ENCODE results near the gene PRTN3.

The PRTN3 gene

DNA sequence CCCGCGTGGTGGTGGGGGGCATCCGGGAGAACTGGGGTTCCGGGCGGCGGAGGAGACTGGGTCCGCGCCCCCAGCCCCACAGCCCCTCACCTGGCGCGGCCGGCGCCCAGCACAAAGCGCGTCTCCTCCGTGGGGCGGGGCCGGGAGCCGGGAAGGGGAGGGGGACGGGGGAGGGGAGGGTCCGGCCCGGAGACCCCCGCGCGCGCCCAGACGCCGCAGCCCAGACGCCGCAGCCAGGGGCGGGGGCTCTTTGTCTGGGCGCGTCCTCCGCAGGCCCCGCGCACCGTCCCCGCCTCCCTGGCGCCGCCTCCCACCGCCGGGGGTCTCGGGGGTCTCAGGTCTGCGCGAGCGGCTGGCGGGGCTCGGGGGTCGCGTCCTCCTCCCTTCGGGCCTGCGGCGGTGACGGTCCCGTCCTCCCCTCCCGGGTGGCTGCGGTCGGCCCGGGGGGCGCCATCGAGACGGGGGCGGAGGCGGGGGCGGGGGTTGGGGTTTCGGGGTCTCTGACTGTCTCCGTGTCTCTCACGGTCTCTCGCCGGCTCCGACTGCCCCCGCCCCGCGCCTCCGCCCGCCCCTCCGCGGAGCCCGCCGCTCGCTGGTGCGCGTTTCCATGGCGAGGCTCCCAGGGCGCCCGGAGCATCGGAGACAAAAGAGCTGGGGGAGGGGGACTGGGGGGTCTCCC lies 18.8 kb upstream of the PRTN3 start, which contains the start of gene PLPPR3:
Gene PLPPR3, minus strand, starts transcription at position 131 of the 679 bp plus-strand sequence. CDS start 396 bp downstream, outside the sequence.
- TF ChIP-seq, protein P1, sequence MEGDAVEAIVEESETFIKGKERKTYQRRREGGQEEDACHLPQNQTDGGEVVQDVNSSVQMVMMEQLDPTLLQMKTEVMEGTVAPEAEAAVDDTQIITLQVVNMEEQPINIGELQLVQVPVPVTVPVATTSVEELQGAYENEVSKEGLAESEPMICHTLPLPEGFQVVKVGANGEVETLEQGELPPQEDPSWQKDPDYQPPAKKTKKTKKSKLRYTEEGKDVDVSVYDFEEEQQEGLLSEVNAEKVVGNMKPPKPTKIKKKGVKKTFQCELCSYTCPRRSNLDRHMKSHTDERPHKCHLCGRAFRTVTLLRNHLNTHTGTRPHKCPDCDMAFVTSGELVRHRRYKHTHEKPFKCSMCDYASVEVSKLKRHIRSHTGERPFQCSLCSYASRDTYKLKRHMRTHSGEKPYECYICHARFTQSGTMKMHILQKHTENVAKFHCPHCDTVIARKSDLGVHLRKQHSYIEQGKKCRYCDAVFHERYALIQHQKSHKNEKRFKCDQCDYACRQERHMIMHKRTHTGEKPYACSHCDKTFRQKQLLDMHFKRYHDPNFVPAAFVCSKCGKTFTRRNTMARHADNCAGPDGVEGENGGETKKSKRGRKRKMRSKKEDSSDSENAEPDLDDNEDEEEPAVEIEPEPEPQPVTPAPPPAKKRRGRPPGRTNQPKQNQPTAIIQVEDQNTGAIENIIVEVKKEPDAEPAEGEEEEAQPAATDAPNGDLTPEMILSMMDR (IDR thresholded peaks at IDR 0.05; ENCODE audit: low read depth, low read length, missing control alignments): no peak
- DNase-seq (ENCODE audit: low read depth): no peak
- H3K4me3 ChIP-seq (ENCODE audit: low read depth, low read length): no peak within 1 kb of the TSS

DNA sequence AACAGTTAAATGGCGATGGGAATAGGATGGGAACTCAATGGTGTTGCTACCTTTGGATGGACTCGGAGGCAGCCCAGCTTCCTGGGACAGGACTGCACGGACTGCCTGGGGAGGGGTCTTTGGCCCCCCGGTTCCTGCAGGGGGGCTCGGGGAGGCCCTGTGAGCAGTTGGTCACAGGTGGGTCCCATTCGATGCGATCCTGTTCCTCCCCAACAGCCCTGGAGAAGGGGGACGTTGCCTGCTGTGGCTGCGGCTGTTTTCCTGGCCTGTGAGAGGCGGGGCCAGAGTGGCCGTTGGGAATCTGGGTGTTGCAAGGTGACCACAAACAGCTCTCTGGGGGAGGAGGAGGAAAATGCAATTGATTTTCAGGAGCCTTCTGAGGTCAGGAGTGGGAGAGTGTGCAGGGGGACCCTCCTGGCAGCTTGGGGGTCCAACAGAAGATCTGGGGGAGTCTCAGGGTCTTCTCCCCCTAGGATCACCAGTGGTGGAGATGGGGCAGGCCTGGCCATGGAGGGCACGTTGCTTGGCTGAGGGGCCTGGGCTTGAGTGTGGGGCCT lies 17.2 kb upstream of the PRTN3 start:
- TF ChIP-seq, protein P1 (IDR thresholded peaks at IDR 0.05; ENCODE audit: low read depth, low read length, missing control alignments): no peak
- no peak for DNase-seq (ENCODE audit: low read depth)

DNA sequence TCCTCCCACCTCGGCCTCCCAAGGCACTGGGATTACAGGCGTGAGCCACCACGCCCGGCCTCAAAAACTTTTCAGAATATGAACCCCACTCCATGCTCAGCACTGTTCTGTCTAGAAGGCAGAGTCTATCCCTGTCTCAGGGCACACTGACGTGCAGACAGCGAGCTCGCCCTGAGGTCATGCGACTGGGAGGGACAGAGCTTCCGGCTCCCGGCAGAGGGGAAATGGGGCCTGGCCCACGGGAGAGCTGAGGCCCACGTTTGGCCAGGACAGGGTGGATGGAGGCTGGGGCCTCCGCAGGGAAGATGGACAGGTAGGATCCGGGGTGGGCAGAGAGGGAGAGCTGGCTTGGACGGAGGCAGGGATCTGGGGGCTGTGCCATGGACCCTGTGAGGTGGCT lies 15.9 kb upstream of the PRTN3 start:
- TF ChIP-seq, protein P1 (IDR thresholded peaks at IDR 0.05; ENCODE audit: low read depth, low read length, missing control alignments): no peak
- no peak overlapping the region for H3K4me3 ChIP-seq (ENCODE audit: low read depth, low read length)
- no peak for DNase-seq (ENCODE audit: low read depth)

More for the DNA sequence above, 17.2 kb upstream of the PRTN3 start:
- no peak overlapping the region for H3K4me3 ChIP-seq (ENCODE audit: low read depth, low read length)

DNA sequence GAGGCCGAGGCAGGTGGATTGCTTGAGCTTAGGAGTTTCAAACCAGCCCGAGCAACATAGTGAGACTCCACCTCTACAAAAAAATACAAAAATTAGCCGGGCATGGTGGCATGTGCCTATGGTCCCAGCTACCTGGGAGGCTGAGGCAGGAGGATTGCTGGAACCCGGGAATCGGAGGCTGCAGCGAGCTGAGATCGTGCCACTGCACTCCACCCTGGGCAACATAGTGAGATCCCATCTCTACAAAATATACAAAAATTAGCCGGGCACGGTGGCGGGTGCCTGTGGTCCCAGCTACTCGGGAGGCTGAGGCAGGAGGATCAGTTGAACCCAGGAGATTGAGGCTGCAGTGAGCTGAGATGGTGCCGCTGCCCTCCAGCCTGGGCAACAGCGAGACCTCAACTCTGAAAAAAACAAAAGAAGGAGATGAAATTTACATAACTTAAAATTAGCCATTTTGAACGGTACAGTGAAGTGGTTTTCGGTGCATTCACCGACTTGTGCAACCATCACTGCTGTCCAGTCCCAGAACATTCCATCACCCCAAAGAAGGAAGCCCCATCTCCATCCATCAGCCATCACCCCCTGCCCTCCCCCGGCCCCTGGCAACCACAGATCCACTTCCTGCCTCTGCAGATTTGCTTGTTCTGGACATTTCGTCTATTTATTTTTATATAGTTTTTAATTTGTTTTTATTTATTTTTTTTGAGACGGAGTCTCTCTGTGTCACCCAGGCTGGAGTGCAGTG lies 14.7 kb upstream of the PRTN3 start:
- TF ChIP-seq, protein P1 (IDR thresholded peaks at IDR 0.05; ENCODE audit: low read depth, low read length, missing control alignments): no peak
- no peak overlapping the region for H3K4me3 ChIP-seq (ENCODE audit: low read depth, low read length)
- no peak for DNase-seq (ENCODE audit: low read depth)

DNA sequence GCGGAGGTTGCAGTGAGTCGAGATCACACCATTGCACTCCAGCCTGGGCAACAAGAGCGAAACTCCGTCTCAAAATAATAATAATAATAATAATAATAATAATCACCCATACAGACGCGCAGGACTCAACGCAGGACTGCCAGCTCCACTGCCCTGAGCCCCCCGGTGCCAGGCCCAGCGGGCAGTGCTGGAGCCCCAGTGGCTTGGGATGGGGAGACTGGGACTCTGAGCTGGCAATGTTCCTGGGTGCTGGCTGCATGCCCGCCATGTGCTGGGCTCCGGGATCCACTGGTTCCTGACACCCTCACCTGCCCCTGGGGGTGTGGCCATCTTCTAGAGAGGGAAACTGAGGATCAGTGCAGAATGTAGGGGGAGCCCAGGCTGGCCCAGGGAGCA lies 13.5 kb upstream of the PRTN3 start:
- TF ChIP-seq, protein P1 (IDR thresholded peaks at IDR 0.05; ENCODE audit: low read depth, low read length, missing control alignments): no peak
- no peak for DNase-seq (ENCODE audit: low read depth)
- no peak overlapping the region for H3K4me3 ChIP-seq (ENCODE audit: low read depth, low read length)

DNA sequence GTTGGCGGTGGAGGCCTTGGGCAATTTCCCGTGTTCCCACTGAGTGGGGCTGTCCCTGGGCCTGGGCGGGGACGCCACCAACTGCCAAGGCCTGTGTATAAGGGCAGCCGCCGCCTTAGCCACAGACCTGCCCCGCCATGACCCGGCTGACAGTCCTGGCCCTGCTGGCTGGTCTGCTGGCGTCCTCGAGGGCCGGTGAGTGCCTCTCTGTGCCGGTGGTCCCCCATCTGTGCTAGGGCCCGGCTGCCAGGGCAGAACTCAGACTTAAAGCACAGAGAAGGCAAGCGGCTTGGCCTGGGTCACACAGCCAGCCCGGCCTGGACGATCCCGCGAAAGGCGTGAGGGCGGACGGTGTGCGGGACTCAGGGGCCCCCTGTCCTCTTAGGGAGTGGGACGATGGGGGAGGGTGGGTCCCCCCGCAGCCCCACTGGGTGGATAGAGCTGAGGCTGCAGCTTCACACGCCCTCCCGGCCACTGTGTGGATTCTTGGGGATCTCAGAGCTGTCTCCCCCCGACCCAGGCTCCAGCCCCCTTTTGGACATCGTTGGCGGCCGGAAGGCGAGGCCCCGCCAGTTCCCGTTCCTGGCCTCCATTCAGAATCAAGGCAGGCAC lies 13.0 kb upstream of the PRTN3 start, which contains the start of gene AZU1:
Gene AZU1, plus strand, starts transcription at position 128 of the 612 bp plus-strand sequence. Its CDS starts 10 bp downstream, at position 138.
- TF ChIP-seq, protein P1 (IDR thresholded peaks at IDR 0.05; ENCODE audit: low read depth, low read length, missing control alignments): no peak
- no peak for DNase-seq (ENCODE audit: low read depth)
- no peak within 1 kb of the TSS for H3K4me3 ChIP-seq (ENCODE audit: low read depth, low read length)
